NCI-H774 (cell line): ENCODE data around the gene TXNRD2.
"Not testable (repeated sequence)": the region's sequence is repeated elsewhere in the genome, so short reads cannot be mapped to it uniquely, and the experiment has no call there.

ENCODE experiments used
- DNase-seq: peaks from one replicate; lab custom pipeline; 2025; lab: John Stamatoyannopoulos, UW

Gene TXNRD2

GRCh38 chr22:19888131-19888746 lies 53.4 kb downstream of the TXNRD2 start:
- DNase-seq, result no peak

- DNase-seq, result no peak
These were observed 54.2 kb downstream of the TXNRD2 start for GRCh38 chr22:19887256-19887985.

- no peak for DNase-seq
These were observed 54.9 kb downstream of the TXNRD2 start for GRCh38 chr22:19886605-19887255.

- no peak for DNase-seq
These were observed 55.6 kb downstream of the TXNRD2 start for GRCh38 chr22:19885841-19886592.

- no peak for DNase-seq
These were observed 56.5 kb downstream of the TXNRD2 start for GRCh38 chr22:19884954-19885751.

GRCh38 chr22:19884161-19884953 lies 57.3 kb downstream of the TXNRD2 start:
- DNase-seq, result no peak

- DNase-seq, result not testable (repeated sequence)
These were observed 58.2 kb downstream of the TXNRD2 start for GRCh38 chr22:19883446-19883845.

- no peak for DNase-seq
These were observed 58.9 kb downstream of the TXNRD2 start for GRCh38 chr22:19882446-19883381.

- no peak for DNase-seq
These were observed 60.6 kb downstream of the TXNRD2 start for GRCh38 chr22:19880786-19881569.

GRCh38 chr22:19879992-19880785 lies 61.4 kb downstream of the TXNRD2 start:
- DNase-seq, result no peak

GRCh38 chr22:19879643-19879991 lies 62.0 kb downstream of the TXNRD2 start:
- no peak for DNase-seq

GRCh38 chr22:19879246-19879570 lies 62.4 kb downstream of the TXNRD2 start:
- no peak for DNase-seq

GRCh38 chr22:19878461-19879245 lies 63.0 kb downstream of the TXNRD2 start:
- DNase-seq, result no peak

GRCh38 chr22:19877626-19878339 lies 63.8 kb downstream of the TXNRD2 start:
- DNase-seq, result no peak

GRCh38 chr22:19876941-19877625 lies 64.5 kb downstream of the TXNRD2 start:
- no peak for DNase-seq

- DNase-seq, result no peak
These were observed 65.2 kb downstream of the TXNRD2 start for GRCh38 chr22:19876314-19876940.
